Endometrial microvascular endothelial cells (primary cell): ENCODE data around the gene KCNIP3. TPM values are rescaled to one million over a fixed set of nuclear protein-coding genes. Genes with fewer than 3 reads are reported as not detected.

Experiments
- in situ Hi-C: cut with HindIII; loops from 2 replicates; pipeline ENCODE4 v1.10.0; 2017; ENCODE audit warnings: low sequenced_read_pairs, low pct_unique_long_range_greater_than_20kb; ENCODE audit errors: inconsistent ontology term
- total RNA-seq: library from RNA; depleted of rRNA; stranded (reverse); fragments of >200 nt; gene quantifications from one replicate; pipeline ENCODE4 v1.2.3, GENCODE V29; 2015; ENCODE audit errors: inconsistent ontology term

Gene KCNIP3
- total RNA-seq, 1 donor from 2014 or later, result not detected

GRCh38 chr2:95289253-95289652 lies 7.9 kb upstream of the KCNIP3 start:
- in situ Hi-C loops, result no loop called here

- in situ Hi-C loops, result no loop called here
Observed at GRCh38 chr2:95291222-95291621, 5.9 kb upstream of the KCNIP3 start.

GRCh38 chr2:95292623-95293260 lies 4.4 kb upstream of the KCNIP3 start:
- in situ Hi-C loops, result no loop called here

- in situ Hi-C loops, result no loop called here
Observed at GRCh38 chr2:95294579-95295250, 2.4 kb upstream of the KCNIP3 start.

GRCh38 chr2:95295376-95295775 lies 1.8 kb upstream of the KCNIP3 start:
- in situ Hi-C loops, result no loop called here

- in situ Hi-C loops, result no loop called here
Observed at GRCh38 chr2:95296011-95296410, 1.1 kb upstream of the KCNIP3 start.

- in situ Hi-C loops, result no loop called here
Observed at GRCh38 chr2:95297639-95298395, 670 bp downstream of the KCNIP3 start.

- in situ Hi-C loops, result no loop called here
Observed at GRCh38 chr2:95298486-95299111, 1.5 kb downstream of the KCNIP3 start.

- in situ Hi-C loops, result no loop called here
Observed at GRCh38 chr2:95299961-95300360, 2.8 kb downstream of the KCNIP3 start.

- in situ Hi-C loops, result no loop called here
Observed at GRCh38 chr2:95300450-95300849, 3.3 kb downstream of the KCNIP3 start.

- in situ Hi-C loops, result no loop called here
Observed at GRCh38 chr2:95301186-95301585, 4.0 kb downstream of the KCNIP3 start.

GRCh38 chr2:95301876-95302641 lies 4.9 kb downstream of the KCNIP3 start:
- in situ Hi-C loops, result no loop called here

- in situ Hi-C loops, result no loop called here
Observed at GRCh38 chr2:95303191-95303919, 6.2 kb downstream of the KCNIP3 start.

- in situ Hi-C loops, result no loop called here
Observed at GRCh38 chr2:95305380-95306061, 8.4 kb downstream of the KCNIP3 start.

- in situ Hi-C loops, result no loop called here
Observed at GRCh38 chr2:95306336-95306895, 9.3 kb downstream of the KCNIP3 start.

GRCh38 chr2:95307036-95307435 lies 9.9 kb downstream of the KCNIP3 start:
- in situ Hi-C loops, result no loop called here

- in situ Hi-C loops, result no loop called here
Observed at GRCh38 chr2:95307878-95308277, 10.7 kb downstream of the KCNIP3 start.
